ENCODE results near the gene PRRC1.
A peak's percentile ranks its signal among the peaks of the same experiment; 100 is the strongest.
"Not testable (repeated sequence)": the region's sequence is repeated elsewhere in the genome, so short reads cannot be mapped to it uniquely, and the experiment has no call there.

PRRC1 gene

GRCh38 chr5:127549551-127549950, 32.1 kb downstream of the PRRC1 start:
- DNase-seq, result no peak

- no peak for DNase-seq
Observed at GRCh38 chr5:127550652-127551409, 33.4 kb downstream of the PRRC1 start.

DNA sequence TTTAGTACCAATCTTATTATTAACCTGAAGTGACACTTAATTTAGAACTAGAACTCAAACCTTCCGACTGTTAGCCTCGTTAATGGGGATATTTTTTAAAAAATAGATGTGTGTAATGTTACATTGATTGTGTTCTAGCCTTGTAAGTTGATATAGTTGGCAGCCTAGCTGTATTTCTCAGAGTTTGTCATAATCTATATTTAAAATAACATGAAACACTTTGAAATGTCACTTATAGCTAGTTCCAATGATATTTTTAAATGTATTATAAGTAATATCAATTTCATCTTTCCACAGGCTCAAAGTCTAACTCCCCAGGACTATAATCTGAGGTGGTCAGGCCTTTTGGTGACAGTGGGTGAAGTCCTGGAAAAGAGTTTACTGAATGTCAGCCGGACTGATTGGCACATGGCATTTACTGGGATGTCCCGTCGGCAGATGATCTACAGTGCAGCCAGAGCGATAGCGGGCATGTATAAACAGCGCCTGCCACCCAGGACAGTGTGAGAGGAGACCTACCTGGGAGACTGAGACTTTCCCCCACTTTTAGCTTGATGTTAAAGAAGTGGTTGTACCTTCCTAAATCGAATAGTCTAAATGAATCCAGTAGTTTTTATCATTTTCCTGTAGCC, 34.1 kb downstream of the PRRC1 start:
- DNase-seq, result no peak

- DNase-seq, result no peak
Observed at GRCh38 chr5:127555826-127556225, 38.4 kb downstream of the PRRC1 start.

- DNase-seq, result no peak
Observed at GRCh38 chr5:127556609-127557334, 39.3 kb downstream of the PRRC1 start.

- no peak for DNase-seq
Observed at GRCh38 chr5:127558273-127558672, 40.8 kb downstream of the PRRC1 start.

GRCh38 chr5:127561254-127561653, 43.8 kb downstream of the PRRC1 start:
- DNase-seq, result no peak

GRCh38 chr5:127562252-127562651, 44.8 kb downstream of the PRRC1 start:
- DNase-seq, result no peak

DNA sequence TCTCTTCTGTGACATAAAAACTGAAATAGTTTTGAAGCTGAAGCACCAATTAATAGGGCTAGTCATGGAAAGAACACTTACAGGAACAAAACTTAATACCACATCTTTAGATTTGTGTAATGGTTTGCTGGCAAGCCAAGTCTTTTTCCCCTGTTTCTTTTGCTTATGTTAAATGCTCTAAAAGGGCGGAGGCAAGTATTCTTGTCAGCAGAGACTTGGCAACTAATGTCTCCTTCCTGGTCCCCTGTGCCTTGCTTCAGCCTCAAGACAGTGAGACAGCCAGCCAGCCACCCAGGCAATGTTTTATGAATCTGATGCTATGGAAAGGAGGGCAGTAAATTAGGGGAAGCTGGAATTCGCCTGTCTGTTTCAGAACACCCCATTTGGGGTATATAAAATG, 45.7 kb downstream of the PRRC1 start:
- DNase-seq, result no peak

GRCh38 chr5:127564002-127564769, 46.7 kb downstream of the PRRC1 start:
- DNase-seq, result peak in 4 of 5 experiments; percentile 4 to 65 (median 16)

DNA sequence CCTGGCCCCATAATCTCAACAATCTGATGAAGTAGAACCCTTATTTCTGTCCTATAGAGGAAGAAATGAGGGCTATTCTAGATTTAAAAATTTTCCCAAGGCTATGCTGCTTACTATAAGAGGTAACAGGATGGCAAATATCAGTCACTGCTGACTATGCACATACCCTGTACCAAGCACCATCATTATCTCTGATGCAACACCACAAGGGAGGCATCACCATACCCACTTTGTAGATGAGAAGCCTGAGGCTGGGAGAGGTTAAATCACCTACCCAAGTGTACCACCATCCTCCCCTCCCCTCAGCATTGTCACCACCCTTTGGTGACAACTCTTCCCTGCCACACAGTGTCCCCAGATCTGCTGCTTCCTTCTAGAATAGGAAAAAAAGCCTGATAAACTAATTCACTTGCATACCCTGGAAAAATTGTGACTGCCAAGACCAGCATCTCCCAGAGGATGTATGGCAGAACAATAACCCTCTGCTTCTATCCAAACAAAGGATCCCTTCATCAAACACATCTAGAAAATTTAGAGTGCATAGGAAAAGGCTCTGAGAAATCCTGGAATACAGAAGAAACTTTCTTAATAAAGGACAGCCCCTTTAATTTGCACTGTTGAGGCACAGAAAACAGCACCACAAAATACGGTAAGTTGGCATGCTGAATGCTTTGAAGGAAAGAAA, 48.3 kb downstream of the PRRC1 start:
- peak in 1 of 5 experiments; percentile 6 for DNase-seq

DNA sequence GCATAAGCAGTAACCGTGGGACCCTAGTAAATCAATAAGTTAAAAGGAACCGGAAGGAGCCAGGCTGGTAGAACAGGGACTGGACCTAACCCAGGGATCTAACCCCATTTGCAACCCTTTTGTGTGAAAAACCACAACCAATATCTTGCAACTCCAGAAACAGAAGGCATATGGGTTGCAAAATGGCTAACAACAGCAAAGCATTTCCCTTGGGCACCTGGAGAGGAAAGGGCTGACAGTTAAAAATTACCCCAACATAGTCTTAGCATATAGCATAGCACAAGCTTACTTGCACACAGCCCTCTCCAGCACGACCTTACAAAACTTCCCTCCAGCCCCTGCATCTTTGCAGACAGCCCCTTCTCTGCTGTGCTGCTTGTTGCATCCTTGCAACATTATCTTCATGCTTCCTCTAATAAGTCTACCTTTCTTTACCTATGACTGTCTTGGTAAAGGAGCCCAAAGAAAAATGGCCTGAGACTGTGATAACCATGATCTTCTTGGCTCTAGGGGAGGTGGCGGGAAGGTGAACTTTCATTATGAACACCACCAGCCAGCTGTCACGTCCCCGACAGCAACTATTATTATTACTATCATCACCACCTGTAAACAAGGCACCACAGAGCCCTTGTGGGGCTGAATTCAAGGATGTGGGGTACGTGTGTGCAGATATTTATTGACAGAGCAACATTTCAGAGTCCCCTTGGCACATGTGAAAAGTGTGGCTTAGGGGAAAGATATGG, 49.8 kb downstream of the PRRC1 start:
- peak in 1 of 5 experiments; percentile 66 for DNase-seq

GRCh38 chr5:127568166-127568565, 50.7 kb downstream of the PRRC1 start:
- DNase-seq, result no peak

- DNase-seq, result not testable (repeated sequence)
Observed at GRCh38 chr5:127569471-127569870, 52.0 kb downstream of the PRRC1 start.

DNA sequence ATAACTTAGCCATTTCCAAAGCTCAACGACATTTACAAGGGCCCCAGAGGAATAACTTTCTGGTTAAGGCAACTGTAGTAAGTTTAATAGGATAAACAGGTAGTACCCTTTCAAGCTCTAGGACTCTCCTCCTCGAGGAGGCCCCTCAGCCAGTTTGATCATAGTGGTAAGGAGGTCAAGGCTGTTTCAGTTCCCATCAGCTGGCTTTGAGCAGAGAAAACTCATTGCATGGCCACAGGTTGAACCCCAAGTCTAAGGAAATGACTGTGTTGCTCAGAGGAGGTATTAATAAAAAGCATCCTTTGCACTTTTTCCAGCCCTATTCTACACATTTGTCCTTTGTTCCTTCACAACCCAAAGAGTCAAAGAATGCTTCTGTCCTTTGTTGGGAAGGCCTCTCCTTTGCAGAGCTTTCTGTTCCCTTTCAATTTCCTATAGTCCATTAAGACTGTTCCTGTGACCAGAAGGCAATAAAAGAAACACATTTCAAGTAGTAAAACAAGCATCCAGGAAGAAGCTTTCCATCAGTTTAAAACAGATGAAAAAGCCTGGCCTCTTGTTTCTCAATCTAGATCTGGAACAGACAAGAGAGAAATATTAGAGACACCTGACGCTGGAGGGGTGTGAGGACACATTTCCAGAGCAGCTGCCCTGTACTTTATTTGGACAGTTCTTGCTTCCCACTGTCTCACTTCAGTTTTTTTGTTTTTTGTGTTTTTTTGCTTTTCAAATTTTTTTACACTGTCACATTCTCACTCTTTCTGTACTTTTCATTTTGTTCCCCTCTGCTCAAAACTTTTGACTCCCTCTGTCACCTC, 54.1 kb downstream of the PRRC1 start:
- DNase-seq, result no peak

DNA sequence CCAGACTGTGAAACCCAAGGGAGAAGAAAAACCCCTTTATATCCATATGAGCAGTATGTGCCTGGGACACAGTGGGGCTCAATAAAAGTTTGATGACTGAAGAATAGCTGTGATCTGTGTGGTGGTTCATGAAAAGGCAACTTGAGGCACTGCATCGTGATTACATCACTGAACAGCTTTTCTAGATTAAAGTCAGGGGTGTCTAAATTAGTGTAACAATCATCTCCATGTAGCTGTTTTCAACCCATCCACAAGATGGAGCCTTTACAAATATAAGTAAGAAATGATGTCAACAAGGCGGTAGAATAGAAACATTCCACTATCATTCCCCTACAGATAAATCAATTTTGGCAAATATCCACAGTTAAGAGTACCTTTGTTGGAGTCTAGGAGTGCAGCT, 55.5 kb downstream of the PRRC1 start:
- peak in 1 of 5 experiments; percentile 8 for DNase-seq

GRCh38 chr5:127574852-127575679, 57.6 kb downstream of the PRRC1 start:
- no peak for DNase-seq

- DNase-seq, result no peak
Observed at GRCh38 chr5:127577458-127577857, 60.0 kb downstream of the PRRC1 start.

- DNase-seq, result peak in 1 of 5 experiments; percentile 14
Observed at GRCh38 chr5:127580731-127581130, 63.3 kb downstream of the PRRC1 start.

GRCh38 chr5:127581450-127581849, 64.0 kb downstream of the PRRC1 start:
- DNase-seq, result no peak

All from T-helper 2 cell (primary cell).